Neural cell (in vitro differentiated cells): Measurements from ENCODE around the gene THEM4. TPM values are rescaled to one million over a fixed set of nuclear protein-coding genes. Genes with fewer than 3 reads are reported as not detected.

ENCODE experiments used
- H2AFZ ChIP-seq: fragments of 200-600, 300-800 bp; sonication (generic), shearing (Covaris generic); 2 replicates; pipeline ENCODE4 v1.6.0; 2014; ENCODE audit warnings: low read depth, mild to moderate bottlenecking, antibody characterized with exemption, low read length, moderate library complexity
- H3F3A ChIP-seq: fragments of 200-600 bp; shearing (Covaris generic); 2 replicates; pipeline ENCODE4 v1.6.1; 2016; ENCODE audit warnings: mild to moderate bottlenecking, moderate library complexity, mixed read lengths, antibody characterized with exemption, low read length; ENCODE audit not compliant: insufficient read depth, poor library complexity, severe bottlenecking
- H3K27ac ChIP-seq: fragments of 200-600, 300-800 bp; sonication (generic), shearing (Covaris generic); 2 replicates; pipeline ENCODE4 v1.5.1; 2014; ENCODE audit warnings: mild to moderate bottlenecking, low read length, moderate library complexity
- H3K27me3 ChIP-seq: fragments of 300-800, 200-600 bp; sonication (generic), shearing (Covaris generic); 2 replicates; pipeline ENCODE4 v1.6.0; 2014; ENCODE audit warnings: mild to moderate bottlenecking, low read depth, low read length, moderate library complexity; ENCODE audit not compliant: insufficient read depth
- H3K36me3 ChIP-seq: fragments of 300-800, 200-600 bp; sonication (generic), shearing (Covaris generic); 2 replicates; pipeline ENCODE4 v1.5.1; 2014; ENCODE audit warnings: mild to moderate bottlenecking, antibody characterized with exemption, low read length, moderate library complexity; ENCODE audit not compliant: insufficient read depth
- H3K4me2 ChIP-seq: fragments of 300-800, 200-600 bp; sonication (generic), shearing (Covaris generic); 2 replicates; pipeline ENCODE4 v1.6.0; 2014; ENCODE audit warnings: mild to moderate bottlenecking, low read length
- H3K4me3 ChIP-seq: fragments of 300-800, 200-600 bp; sonication (generic), shearing (Covaris generic); 2 replicates; pipeline ENCODE4 v1.5.1; 2014; ENCODE audit warnings: mild to moderate bottlenecking, low read length, moderate library complexity
- H3K79me2 ChIP-seq: fragments of 200-600 bp; shearing (Covaris generic); replicated peaks from 2 replicates; pipeline ENCODE4 v1.6.0; 2014; ENCODE audit warnings: mild to moderate bottlenecking, low read length, moderate library complexity; ENCODE audit not compliant: insufficient read depth
- H3K9ac ChIP-seq: fragments of 300-800, 200-600 bp; sonication (generic), shearing (Covaris generic); 2 replicates; pipeline ENCODE4 v1.6.1; 2016; ENCODE audit warnings: mild to moderate bottlenecking, low read length, mixed read lengths
- H3K9me2 ChIP-seq: fragments of 200-600 bp; shearing (Covaris generic); 2 replicates; pipeline ENCODE4 v1.6.1; 2016; ENCODE audit warnings: mild to moderate bottlenecking, low read length, mixed read lengths; ENCODE audit not compliant: insufficient read depth
- H3K9me3 ChIP-seq: fragments of 200-600, 300-800 bp; sonication (generic), shearing (Covaris generic); 2 replicates; pipeline ENCODE4 v1.6.1; 2016; ENCODE audit warnings: mild to moderate bottlenecking, mixed run types, low read length, moderate library complexity, mixed read lengths
- H4K20me1 ChIP-seq: fragments of 200-600 bp; shearing (Covaris generic); 2 replicates; pipeline ENCODE4 v1.6.1; 2016; ENCODE audit warnings: mild to moderate bottlenecking, mixed run types; ENCODE audit not compliant: insufficient read depth
- EP300 ChIP-seq: fragments of 450-650 bp; conservative IDR thresholded peaks from 2 replicates; pipeline ENCODE4 v1.6.1; 2014; ENCODE audit warnings: antibody characterized with exemption, mild to moderate bottlenecking, moderate library complexity; ENCODE audit not compliant: poor library complexity, severe bottlenecking
- EZH2 ChIP-seq: fragments of 200-600, 300-800 bp; shearing (Covaris generic), sonication (generic); IDR thresholded peaks from 2 replicates; pipeline ENCODE4 v1.6.1; 2014; ENCODE audit warnings: antibody characterized with exemption, low read length, borderline replicate concordance, mild to moderate bottlenecking; ENCODE audit not compliant: insufficient read depth, poor library complexity, severe bottlenecking
- MXI1 ChIP-seq: fragments of 450-650 bp; conservative IDR thresholded peaks from 2 replicates; pipeline ENCODE4 v1.6.1; 2014; ENCODE audit warnings: antibody characterized with exemption, mild to moderate bottlenecking; ENCODE audit not compliant: poor library complexity, severe bottlenecking
- POLR2AphosphoS5 ChIP-seq: IDR thresholded peaks from 2 replicates; pipeline ENCODE4 v1.6.1; 2012
- RAD21 ChIP-seq: fragments of 450-650 bp; conservative IDR thresholded peaks from 2 replicates; pipeline ENCODE4 v1.6.1; 2014; ENCODE audit warnings: antibody characterized with exemption, mild to moderate bottlenecking, moderate library complexity
- SMC3 ChIP-seq: fragments of 450-650 bp; conservative IDR thresholded peaks from 2 replicates; pipeline ENCODE4 v1.6.1; 2014; ENCODE audit warnings: antibody characterized with exemption, mild to moderate bottlenecking, moderate library complexity; ENCODE audit not compliant: poor library complexity
- polyA plus RNA-seq: library from polyadenylated mRNA; depleted of rRNA; stranded (reverse); fragments of >200 nt; gene quantifications from 2 replicates; pipeline ENCODE4 v1.2.3, GENCODE V29; 2014
- TF ChIP-seq, protein P1 (sequence below): fragments of 450-650 bp; IDR thresholded peaks from 2 replicates; pipeline ENCODE4 v1.5.1; 2014; ENCODE audit warnings: antibody characterized with exemption, mild to moderate bottlenecking, moderate library complexity; ENCODE audit not compliant: poor library complexity, severe bottlenecking
- TF ChIP-seq, protein P2 (sequence below): IDR thresholded peaks from 2 replicates; pipeline ENCODE4 v1.6.1; 2012; ENCODE audit warnings: borderline replicate concordance

The THEM4 gene
- polyA plus RNA-seq, 1 donor from 2014 or later: 11.3 TPM

DNA sequence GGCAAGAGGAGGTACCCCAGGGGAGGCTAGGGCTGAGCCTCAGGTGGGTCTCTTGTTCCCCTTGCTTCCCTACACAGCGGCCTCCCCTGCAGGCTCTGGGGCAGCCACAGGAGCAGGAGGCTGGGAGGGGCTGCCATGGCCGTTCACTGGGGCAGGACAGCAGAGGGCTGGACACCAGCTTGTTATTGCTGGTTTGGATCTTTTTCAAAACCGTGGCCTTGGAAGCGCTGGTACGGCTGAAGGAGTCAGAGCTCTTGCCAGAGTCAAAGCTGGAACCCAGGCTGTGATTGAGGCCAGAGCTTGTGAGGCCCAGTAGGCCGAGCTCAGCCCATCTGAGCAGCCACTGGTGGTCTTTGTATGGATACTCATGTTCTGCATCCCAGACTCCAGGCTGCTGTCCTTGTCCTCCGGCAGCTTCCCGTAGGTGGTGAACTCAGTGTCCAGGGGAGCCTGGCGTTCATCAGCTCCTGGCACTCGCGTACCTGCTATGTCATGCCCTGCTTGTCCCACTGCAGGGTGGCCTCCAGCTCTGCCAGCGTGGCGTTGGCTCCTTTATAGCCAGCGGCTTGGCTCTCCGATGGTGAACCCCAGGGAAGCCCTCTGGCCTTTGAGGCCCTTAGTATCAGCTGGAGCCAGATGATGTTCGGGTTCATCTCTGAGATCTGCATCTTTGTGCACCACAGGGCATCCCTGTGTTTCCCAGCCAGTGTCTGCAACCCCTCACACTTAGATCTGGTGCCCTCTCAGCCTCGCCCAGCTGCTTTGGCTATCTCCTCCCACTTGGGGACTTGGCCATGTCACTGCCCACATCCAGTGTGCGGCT lies 40.3 kb upstream of the THEM4 start:
- TF ChIP-seq SMC3: no peak
- TF ChIP-seq, protein P1, sequence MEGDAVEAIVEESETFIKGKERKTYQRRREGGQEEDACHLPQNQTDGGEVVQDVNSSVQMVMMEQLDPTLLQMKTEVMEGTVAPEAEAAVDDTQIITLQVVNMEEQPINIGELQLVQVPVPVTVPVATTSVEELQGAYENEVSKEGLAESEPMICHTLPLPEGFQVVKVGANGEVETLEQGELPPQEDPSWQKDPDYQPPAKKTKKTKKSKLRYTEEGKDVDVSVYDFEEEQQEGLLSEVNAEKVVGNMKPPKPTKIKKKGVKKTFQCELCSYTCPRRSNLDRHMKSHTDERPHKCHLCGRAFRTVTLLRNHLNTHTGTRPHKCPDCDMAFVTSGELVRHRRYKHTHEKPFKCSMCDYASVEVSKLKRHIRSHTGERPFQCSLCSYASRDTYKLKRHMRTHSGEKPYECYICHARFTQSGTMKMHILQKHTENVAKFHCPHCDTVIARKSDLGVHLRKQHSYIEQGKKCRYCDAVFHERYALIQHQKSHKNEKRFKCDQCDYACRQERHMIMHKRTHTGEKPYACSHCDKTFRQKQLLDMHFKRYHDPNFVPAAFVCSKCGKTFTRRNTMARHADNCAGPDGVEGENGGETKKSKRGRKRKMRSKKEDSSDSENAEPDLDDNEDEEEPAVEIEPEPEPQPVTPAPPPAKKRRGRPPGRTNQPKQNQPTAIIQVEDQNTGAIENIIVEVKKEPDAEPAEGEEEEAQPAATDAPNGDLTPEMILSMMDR: no peak
- no peak for TF ChIP-seq EZH2
- TF ChIP-seq RAD21: no peak
- no peaks in the 10 kb centered on the region for H3K9me2 ChIP-seq
- H3K9me3 ChIP-seq: no peaks in the 10 kb centered on the region
- no peak overlapping the region for H3K9ac ChIP-seq
- H3K79me2 ChIP-seq: no peaks in the 10 kb centered on the region
- H4K20me1 ChIP-seq: no peaks in the 10 kb centered on the region
- no peak overlapping the region for H3K4me2 ChIP-seq
- no peak overlapping the region for H3K4me3 ChIP-seq
- no peaks in the 10 kb centered on the region for H3K36me3 ChIP-seq
- H3F3A ChIP-seq: no peaks in the 10 kb centered on the region
- no peaks in the 10 kb centered on the region for H3K27me3 ChIP-seq
- H3K27ac ChIP-seq: no peak overlapping the region
- no peak overlapping the region for H2AFZ ChIP-seq

DNA sequence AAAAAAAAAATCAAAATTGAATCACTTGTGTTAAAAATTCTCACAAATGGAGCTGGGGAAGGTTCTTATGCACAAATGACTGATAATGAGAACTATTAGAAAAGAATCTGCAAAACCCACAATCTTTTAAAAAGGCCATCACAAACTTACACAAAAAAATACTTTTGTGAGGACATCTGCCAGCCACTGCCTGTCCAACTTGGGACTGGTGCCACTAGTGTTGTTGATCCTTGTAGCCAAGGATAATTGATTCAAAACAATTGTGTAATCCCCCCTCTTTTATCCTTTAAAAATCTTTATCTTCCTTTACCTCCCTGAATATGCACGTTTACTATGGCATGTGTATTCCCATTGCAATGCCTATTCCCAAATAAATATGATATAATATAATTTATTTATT lies 39.2 kb upstream of the THEM4 start:
- no peak overlapping the region for H3K9ac ChIP-seq
- H2AFZ ChIP-seq: no peak overlapping the region
- H3K79me2 ChIP-seq: no peaks in the 10 kb centered on the region
- no peaks in the 10 kb centered on the region for H3K27me3 ChIP-seq
- H3K9me3 ChIP-seq: no peaks in the 10 kb centered on the region
- no peaks in the 10 kb centered on the region for H3K36me3 ChIP-seq
- H4K20me1 ChIP-seq: no peaks in the 10 kb centered on the region
- no peak for TF ChIP-seq POLR2AphosphoS5
- no peak for TF ChIP-seq EP300
- TF ChIP-seq, protein P1: no peak
- TF ChIP-seq MXI1: no peak
- TF ChIP-seq RAD21: no peak
- TF ChIP-seq EZH2: no peak
- no peak overlapping the region for H3K4me2 ChIP-seq
- H3F3A ChIP-seq: no peaks in the 10 kb centered on the region
- no peaks in the 10 kb centered on the region for H3K9me2 ChIP-seq
- no peak overlapping the region for H3K27ac ChIP-seq
- H3K4me3 ChIP-seq: no peak overlapping the region

DNA sequence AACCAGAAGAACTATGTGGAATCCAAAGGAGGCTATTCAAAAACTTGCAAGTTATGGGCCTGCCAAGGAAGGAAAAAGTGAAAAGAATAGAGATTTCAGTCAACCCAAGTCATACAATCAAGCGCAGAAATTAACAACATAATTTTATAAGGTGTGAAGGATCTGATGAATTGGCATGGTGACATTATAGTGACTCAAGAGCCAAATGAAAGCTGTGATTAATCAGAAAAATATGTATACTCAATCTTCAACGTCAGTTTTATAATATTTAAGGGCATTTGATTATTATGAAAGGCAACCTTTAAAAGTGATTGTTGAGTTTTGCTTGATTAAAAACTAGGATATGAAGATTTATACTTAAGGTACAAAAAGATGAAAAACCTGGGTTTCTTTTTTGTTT lies 37.8 kb upstream of the THEM4 start:
- Histone ChIP-seq H3K4me2 (no peak overlapping the region), H3K9me2 (no peaks in the 10 kb centered on the region), H3K79me2 (no peaks in the 10 kb centered on the region), H3F3A (no peaks in the 10 kb centered on the region), H2AFZ (no peak overlapping the region), H3K27ac (no peak overlapping the region), H3K27me3 (no peaks in the 10 kb centered on the region), H3K36me3 (no peaks in the 10 kb centered on the region), H3K4me3 (no peak overlapping the region), H3K9ac (no peak overlapping the region), H3K9me3 (no peaks in the 10 kb centered on the region), H4K20me1 (no peaks in the 10 kb centered on the region)
- TF ChIP-seq MXI1: no peak
- TF ChIP-seq EZH2: no peak
- no peak for TF ChIP-seq POLR2AphosphoS5
- TF ChIP-seq EP300: no peak
- TF ChIP-seq, protein P2, sequence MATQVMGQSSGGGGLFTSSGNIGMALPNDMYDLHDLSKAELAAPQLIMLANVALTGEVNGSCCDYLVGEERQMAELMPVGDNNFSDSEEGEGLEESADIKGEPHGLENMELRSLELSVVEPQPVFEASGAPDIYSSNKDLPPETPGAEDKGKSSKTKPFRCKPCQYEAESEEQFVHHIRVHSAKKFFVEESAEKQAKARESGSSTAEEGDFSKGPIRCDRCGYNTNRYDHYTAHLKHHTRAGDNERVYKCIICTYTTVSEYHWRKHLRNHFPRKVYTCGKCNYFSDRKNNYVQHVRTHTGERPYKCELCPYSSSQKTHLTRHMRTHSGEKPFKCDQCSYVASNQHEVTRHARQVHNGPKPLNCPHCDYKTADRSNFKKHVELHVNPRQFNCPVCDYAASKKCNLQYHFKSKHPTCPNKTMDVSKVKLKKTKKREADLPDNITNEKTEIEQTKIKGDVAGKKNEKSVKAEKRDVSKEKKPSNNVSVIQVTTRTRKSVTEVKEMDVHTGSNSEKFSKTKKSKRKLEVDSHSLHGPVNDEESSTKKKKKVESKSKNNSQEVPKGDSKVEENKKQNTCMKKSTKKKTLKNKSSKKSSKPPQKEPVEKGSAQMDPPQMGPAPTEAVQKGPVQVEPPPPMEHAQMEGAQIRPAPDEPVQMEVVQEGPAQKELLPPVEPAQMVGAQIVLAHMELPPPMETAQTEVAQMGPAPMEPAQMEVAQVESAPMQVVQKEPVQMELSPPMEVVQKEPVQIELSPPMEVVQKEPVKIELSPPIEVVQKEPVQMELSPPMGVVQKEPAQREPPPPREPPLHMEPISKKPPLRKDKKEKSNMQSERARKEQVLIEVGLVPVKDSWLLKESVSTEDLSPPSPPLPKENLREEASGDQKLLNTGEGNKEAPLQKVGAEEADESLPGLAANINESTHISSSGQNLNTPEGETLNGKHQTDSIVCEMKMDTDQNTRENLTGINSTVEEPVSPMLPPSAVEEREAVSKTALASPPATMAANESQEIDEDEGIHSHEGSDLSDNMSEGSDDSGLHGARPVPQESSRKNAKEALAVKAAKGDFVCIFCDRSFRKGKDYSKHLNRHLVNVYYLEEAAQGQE: no peak
